Gastrocnemius medialis (tissue), 4 donors: Measurements from ENCODE around the gene ABR.

Experiments
- CTCF ChIP-seq, 5 experiments: fragments of 450-650 bp in 3 of 5; fragments of 200-600 bp in 2 of 5; sonication (generic) in 2 of 5; IDR thresholded peaks in 4 of 5; conservative IDR thresholded peaks in 1 of 5; 1 replicate in 4 of 5; 2 replicates in 1 of 5; pipeline ENCODE4 v1.5.1; 2016 to 2019; ENCODE audit warnings: antibody characterized with exemption in 5 of 5, mild to moderate bottlenecking in 3 of 5, moderate library complexity in 3 of 5
- POLR2A ChIP-seq, 2 donors: fragments of 450-650 bp; IDR thresholded peaks; one replicate each; pipeline ENCODE4 v1.6.1; 2017; ENCODE audit warnings: antibody characterized with exemption in 2 of 2, mild to moderate bottlenecking in 2 of 2, moderate library complexity in 2 of 2

- no peak for TF ChIP-seq POLR2A (IDR thresholded peaks at IDR 0.05)
- no peak for TF ChIP-seq CTCF (IDR thresholded peaks at IDR 0.05 in 4 of 5, conservative IDR thresholded peaks at IDR 0.05 in 1 of 5)
Measured at GRCh38 chr17:1179112-1179817, 516 bp downstream of the ABR start.
